ENCODE measurements around the gene STK11IP. TPM values are rescaled to one million over a fixed set of nuclear protein-coding genes. Genes with fewer than 3 reads are reported as not detected.

The STK11IP gene
- total RNA-seq, 1 experiment from 2014 or later = 39.9 TPM

DNA sequence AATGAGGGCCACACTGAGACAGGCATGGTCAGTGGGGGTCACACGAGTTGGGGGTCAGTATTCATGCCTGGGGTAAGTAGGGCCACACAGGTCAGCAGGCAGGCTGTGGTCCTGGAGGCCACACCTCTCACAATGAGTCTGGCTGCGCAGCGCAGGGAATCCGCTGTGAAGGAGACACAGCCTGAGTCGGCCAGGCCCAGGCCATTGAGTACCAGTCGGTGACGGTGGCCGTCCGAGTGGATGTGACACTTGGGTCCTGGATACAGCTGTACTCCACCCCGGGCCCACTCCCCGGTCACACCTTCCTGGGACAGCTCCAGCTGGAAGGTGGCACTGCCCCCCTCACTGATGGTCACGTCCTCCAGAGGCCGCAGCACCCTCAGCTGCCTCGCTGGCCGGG, 43.3 kb upstream of the STK11IP start:
- CTCF ChIA-PET = no interaction called here
- H3K27ac Mint-ChIP-seq = no peak overlapping the region
- H3K27me3 Mint-ChIP-seq (ENCODE audit: low read depth) = peaks cover 34% of the 10 kb centered on the region
- no peak for TF ChIP-seq ZBTB21 (CRISPR knock-in tag; IDR thresholded peaks at IDR 0.05; ENCODE audit: borderline replicate concordance)
- TF ChIP-seq, protein P1, sequence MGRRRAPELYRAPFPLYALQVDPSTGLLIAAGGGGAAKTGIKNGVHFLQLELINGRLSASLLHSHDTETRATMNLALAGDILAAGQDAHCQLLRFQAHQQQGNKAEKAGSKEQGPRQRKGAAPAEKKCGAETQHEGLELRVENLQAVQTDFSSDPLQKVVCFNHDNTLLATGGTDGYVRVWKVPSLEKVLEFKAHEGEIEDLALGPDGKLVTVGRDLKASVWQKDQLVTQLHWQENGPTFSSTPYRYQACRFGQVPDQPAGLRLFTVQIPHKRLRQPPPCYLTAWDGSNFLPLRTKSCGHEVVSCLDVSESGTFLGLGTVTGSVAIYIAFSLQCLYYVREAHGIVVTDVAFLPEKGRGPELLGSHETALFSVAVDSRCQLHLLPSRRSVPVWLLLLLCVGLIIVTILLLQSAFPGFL (CRISPR knock-in tag; IDR thresholded peaks at IDR 0.05; ENCODE audit: borderline replicate concordance) = no peak
- ATAC-seq (no peak), DNase-seq (ENCODE audit: low spot score) (no peak)
- peaks cover 8% of the 10 kb centered on the region; the same call in 1 of the 2 replicates for H3K36me3 Mint-ChIP-seq
- peaks cover 10% of the 10 kb centered on the region for H3K4me1 Mint-ChIP-seq
- POLR2A ChIA-PET = no interaction called here
- H3K4me3 Mint-ChIP-seq = no peak overlapping the region
- H3K9me3 Mint-ChIP-seq = no peaks in the 10 kb centered on the region

DNA sequence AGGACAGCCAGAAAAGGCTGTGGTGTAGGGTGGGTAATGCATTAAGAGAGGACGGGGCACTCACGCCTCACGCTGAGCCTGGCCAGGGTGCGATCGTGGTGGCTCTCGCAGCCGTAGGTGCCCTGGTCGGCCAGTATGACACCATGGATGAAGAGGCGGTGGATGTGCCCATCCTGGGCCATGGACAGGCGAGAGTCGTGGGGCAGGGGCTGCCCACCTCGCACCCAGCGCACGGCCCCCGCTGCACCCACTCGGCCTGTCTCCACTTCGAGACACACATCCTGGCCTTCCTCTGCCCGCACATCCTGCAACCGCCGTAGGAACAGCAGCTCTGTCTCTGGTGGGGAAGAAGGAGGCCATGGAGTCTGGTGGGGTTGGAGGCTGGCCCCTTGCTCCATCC, 41.7 kb upstream of the STK11IP start:
- no peaks in the 10 kb centered on the region for H3K9me3 Mint-ChIP-seq
- no peak overlapping the region for H3K4me3 Mint-ChIP-seq
- ChIA-PET POLR2A (no interaction called here), CTCF (interaction anchor here (7.2 kb wide), 1 partner anchor 16 kb away, joined by 86 read pairs; no protein-coding TSS in a partner anchor)
- no peak for DNase-seq (ENCODE audit: low spot score)
- H3K27ac Mint-ChIP-seq = no peak overlapping the region
- TF ChIP-seq ZNF396 (CRISPR knock-in tag; IDR thresholded peaks at IDR 0.05; ENCODE audit: borderline replicate concordance) (no peak), ZNF671 (CRISPR knock-in tag; IDR thresholded peaks at IDR 0.05) (no peak), RORB (CRISPR knock-in tag; IDR thresholded peaks at IDR 0.05) (no peak), GRHL2 (CRISPR knock-in tag; IDR thresholded peaks at IDR 0.05; ENCODE audit: insufficient replicate concordance, severe bottlenecking) (no peak), CREM (CRISPR knock-in tag; IDR thresholded peaks at IDR 0.05) (no peak), E2F4 (CRISPR knock-in tag; IDR thresholded peaks at IDR 0.05; ENCODE audit: borderline replicate concordance, low read depth) (no peak), ZSCAN18 (CRISPR knock-in tag; IDR thresholded peaks at IDR 0.05) (no peak), FOXP1 (CRISPR knock-in tag; IDR thresholded peaks at IDR 0.05; ENCODE audit: borderline replicate concordance) (no peak), ZNF425 (CRISPR knock-in tag; conservative IDR thresholded peaks at IDR 0.05) (no peak)
- TF ChIP-seq, protein P2, sequence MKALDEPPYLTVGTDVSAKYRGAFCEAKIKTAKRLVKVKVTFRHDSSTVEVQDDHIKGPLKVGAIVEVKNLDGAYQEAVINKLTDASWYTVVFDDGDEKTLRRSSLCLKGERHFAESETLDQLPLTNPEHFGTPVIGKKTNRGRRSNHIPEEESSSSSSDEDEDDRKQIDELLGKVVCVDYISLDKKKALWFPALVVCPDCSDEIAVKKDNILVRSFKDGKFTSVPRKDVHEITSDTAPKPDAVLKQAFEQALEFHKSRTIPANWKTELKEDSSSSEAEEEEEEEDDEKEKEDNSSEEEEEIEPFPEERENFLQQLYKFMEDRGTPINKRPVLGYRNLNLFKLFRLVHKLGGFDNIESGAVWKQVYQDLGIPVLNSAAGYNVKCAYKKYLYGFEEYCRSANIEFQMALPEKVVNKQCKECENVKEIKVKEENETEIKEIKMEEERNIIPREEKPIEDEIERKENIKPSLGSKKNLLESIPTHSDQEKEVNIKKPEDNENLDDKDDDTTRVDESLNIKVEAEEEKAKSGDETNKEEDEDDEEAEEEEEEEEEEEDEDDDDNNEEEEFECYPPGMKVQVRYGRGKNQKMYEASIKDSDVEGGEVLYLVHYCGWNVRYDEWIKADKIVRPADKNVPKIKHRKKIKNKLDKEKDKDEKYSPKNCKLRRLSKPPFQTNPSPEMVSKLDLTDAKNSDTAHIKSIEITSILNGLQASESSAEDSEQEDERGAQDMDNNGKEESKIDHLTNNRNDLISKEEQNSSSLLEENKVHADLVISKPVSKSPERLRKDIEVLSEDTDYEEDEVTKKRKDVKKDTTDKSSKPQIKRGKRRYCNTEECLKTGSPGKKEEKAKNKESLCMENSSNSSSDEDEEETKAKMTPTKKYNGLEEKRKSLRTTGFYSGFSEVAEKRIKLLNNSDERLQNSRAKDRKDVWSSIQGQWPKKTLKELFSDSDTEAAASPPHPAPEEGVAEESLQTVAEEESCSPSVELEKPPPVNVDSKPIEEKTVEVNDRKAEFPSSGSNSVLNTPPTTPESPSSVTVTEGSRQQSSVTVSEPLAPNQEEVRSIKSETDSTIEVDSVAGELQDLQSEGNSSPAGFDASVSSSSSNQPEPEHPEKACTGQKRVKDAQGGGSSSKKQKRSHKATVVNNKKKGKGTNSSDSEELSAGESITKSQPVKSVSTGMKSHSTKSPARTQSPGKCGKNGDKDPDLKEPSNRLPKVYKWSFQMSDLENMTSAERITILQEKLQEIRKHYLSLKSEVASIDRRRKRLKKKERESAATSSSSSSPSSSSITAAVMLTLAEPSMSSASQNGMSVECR (CRISPR knock-in tag; IDR thresholded peaks at IDR 0.05; ENCODE audit: borderline replicate concordance) = no peak
- TF ChIP-seq, protein P3, sequence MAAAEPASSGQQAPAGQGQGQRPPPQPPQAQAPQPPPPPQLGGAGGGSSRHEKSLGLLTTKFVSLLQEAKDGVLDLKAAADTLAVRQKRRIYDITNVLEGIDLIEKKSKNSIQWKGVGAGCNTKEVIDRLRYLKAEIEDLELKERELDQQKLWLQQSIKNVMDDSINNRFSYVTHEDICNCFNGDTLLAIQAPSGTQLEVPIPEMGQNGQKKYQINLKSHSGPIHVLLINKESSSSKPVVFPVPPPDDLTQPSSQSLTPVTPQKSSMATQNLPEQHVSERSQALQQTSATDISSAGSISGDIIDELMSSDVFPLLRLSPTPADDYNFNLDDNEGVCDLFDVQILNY (CRISPR knock-in tag; IDR thresholded peaks at IDR 0.05) = no peak
- peaks cover 8% of the 10 kb centered on the region; the same call in 1 of the 2 replicates for H3K36me3 Mint-ChIP-seq
- peaks cover 27% of the 10 kb centered on the region for H3K27me3 Mint-ChIP-seq (ENCODE audit: low read depth)
- ATAC-seq = no peak
- H3K4me1 Mint-ChIP-seq = peaks cover 19% of the 10 kb centered on the region
